Activated CD4-positive, alpha-beta T cell treated with anti-CD3 and anti-CD28 coated beads for 1 hour (primary cell): ENCODE measurements around the gene OLFM4.

Source experiments
- DNase-seq: peaks from one replicate; pipeline ENCODE4 v3.0.0-alpha.2; 2020

Gene OLFM4

GRCh38 chr13:53014495-53015443 lies 13.8 kb upstream of the OLFM4 start:
- no peak for DNase-seq

GRCh38 chr13:53015971-53016370 lies 12.6 kb upstream of the OLFM4 start:
- DNase-seq, result no peak

GRCh38 chr13:53017433-53017970 lies 11.1 kb upstream of the OLFM4 start:
- no peak for DNase-seq

- no peak for DNase-seq
Measured at GRCh38 chr13:53018690-53019647, 9.6 kb upstream of the OLFM4 start.

- DNase-seq, result no peak
Measured at GRCh38 chr13:53020764-53021335, 7.8 kb upstream of the OLFM4 start.

GRCh38 chr13:53023246-53023645 lies 5.4 kb upstream of the OLFM4 start:
- no peak for DNase-seq

- no peak for DNase-seq
Measured at GRCh38 chr13:53028063-53028462, 550 bp upstream of the OLFM4 start.

- no peak for DNase-seq
Measured at GRCh38 chr13:53032849-53033248, 4.2 kb downstream of the OLFM4 start.

GRCh38 chr13:53038993-53039392 lies 10.4 kb downstream of the OLFM4 start:
- DNase-seq, result no peak

- no peak for DNase-seq
Measured at GRCh38 chr13:53041968-53042516, 13.4 kb downstream of the OLFM4 start.

- no peak for DNase-seq
Measured at GRCh38 chr13:53042877-53043276, 14.3 kb downstream of the OLFM4 start.

- DNase-seq, result no peak
Measured at GRCh38 chr13:53043398-53043797, 14.8 kb downstream of the OLFM4 start.

GRCh38 chr13:53045189-53045588 lies 16.6 kb downstream of the OLFM4 start:
- DNase-seq, result no peak

- DNase-seq, result no peak
Measured at GRCh38 chr13:53048880-53049279, 20.3 kb downstream of the OLFM4 start.

GRCh38 chr13:53050151-53050550 lies 21.5 kb downstream of the OLFM4 start:
- DNase-seq, result no peak

GRCh38 chr13:53052675-53053074 lies 24.1 kb downstream of the OLFM4 start:
- DNase-seq, result no peak

- no peak for DNase-seq
Measured at GRCh38 chr13:53054569-53054968, 26.0 kb downstream of the OLFM4 start.

- no peak for DNase-seq
Measured at GRCh38 chr13:53058065-53058679, 29.6 kb downstream of the OLFM4 start.

GRCh38 chr13:53060840-53061490 lies 32.4 kb downstream of the OLFM4 start:
- DNase-seq, result no peak

GRCh38 chr13:53064731-53065130 lies 36.1 kb downstream of the OLFM4 start:
- DNase-seq, result no peak

GRCh38 chr13:53066411-53066810 lies 37.8 kb downstream of the OLFM4 start:
- no peak for DNase-seq
